HCT116 (cell line): ENCODE measurements around the gene EFCAB13. TPM values are rescaled to one million over a fixed set of nuclear protein-coding genes. Genes with fewer than 3 reads are reported as not detected.

Experiments used
- ATAC-seq: fragments of 200-7000 bp; cut with Tn5 transposase; 2 replicates; pipeline ENCODE4 v1.9.1; 2020; ENCODE audit warnings: mild to moderate bottlenecking, moderate library complexity
- BruUV-seq: library from RNA; stranded (reverse); fragments of 400-500 nt; replicated peaks from 2 replicates; lab custom pipeline; 2021; lab: Mats Ljungman, UMichigan
- CTCF ChIA-PET: fragments of 300-600 bp; sonication (Branson Sonifier 250); formaldehyde crosslinking; loops from one replicate; lab custom pipeline; 2021; ENCODE audit warnings: antibody characterized with exemption; lab: Charles Lee
- POLR2A ChIA-PET: fragments of 300-600, 350-600 bp; sonication (Branson Sonifier 250); formaldehyde crosslinking; loops from one replicate; lab custom pipeline; 2021; ENCODE audit warnings: antibody characterized with exemption; lab: Charles Lee
- RAD21 ChIA-PET, 2 experiments: fragments of 300-600 bp; sonication (Branson Sonifier 250); formaldehyde crosslinking; loops; one replicate each; lab custom pipeline; 2023; ENCODE audit warnings: low total read pairs in 2 of 2; ENCODE audit not compliant: uncharacterized antibody in 2 of 2, unreplicated experiment in 2 of 2, low non-redundant PET in 1 of 2; lab: Charles Lee
- DNase-seq: peaks from one replicate; pipeline ENCODE4 v3.0.0-alpha.2; 2010; ENCODE audit warnings: low read depth, low spot score
- H2AFZ ChIP-seq: fragments of 200-600 bp; shearing (Covaris generic), sonication (generic); 2 replicates; pipeline ENCODE4 v1.6.1; 2017; ENCODE audit warnings: low read depth, mixed run types, mixed read lengths, antibody characterized with exemption, low read length; ENCODE audit not compliant: poor library complexity, severe bottlenecking
- H3K27ac ChIP-seq: 2 replicates; pipeline ENCODE4 v1.5.1; 2012; ENCODE audit warnings: low read depth, low read length
- H3K27me3 ChIP-seq: fragments of 200-600 bp; sonication (generic); 2 replicates; pipeline ENCODE4 v1.6.1; 2016; ENCODE audit warnings: mixed run types, low read length, mixed read lengths; ENCODE audit not compliant: insufficient read depth
- H3K36me3 ChIP-seq, 2 experiments: fragments of 200-500 bp in 1 of 2; fragments of 200-600 bp in 1 of 2; sonication (Bioruptor generic) in 1 of 2; sonication (generic) in 1 of 2; 2 replicates each; pipeline versions ENCODE4 v1.5.1 to v1.6.1; 2014 to 2016; ENCODE audit warnings: low read length in 2 of 2, inconsistent platforms in 1 of 2, mixed read lengths in 1 of 2, mixed run types in 1 of 2; ENCODE audit not compliant: insufficient read depth in 2 of 2, control insufficient read depth in 1 of 2
- H3K4me1 ChIP-seq, 2 experiments: fragments of 200-600 bp in 1 of 2; sonication (generic) in 1 of 2; 2 replicates each; pipeline versions ENCODE4 v1.5.1 to v1.6.1; 2012 to 2017; ENCODE audit warnings: low read length in 2 of 2, inconsistent platforms in 1 of 2, mild to moderate bottlenecking in 1 of 2, mixed read lengths in 1 of 2, mixed run types in 1 of 2, moderate library complexity in 1 of 2; ENCODE audit not compliant: insufficient read depth in 2 of 2, control insufficient read depth in 1 of 2
- H3K4me2 ChIP-seq: fragments of 200-600 bp; sonication (generic); 2 replicates; pipeline ENCODE4 v1.6.1; 2017; ENCODE audit warnings: mixed run types, low read length, mixed read lengths
- H3K4me3 ChIP-seq, 2 experiments: fragments of 200-600 bp in 1 of 2; sonication (generic) in 1 of 2; replicated peaks in 1 of 2; 2 replicates each; pipeline ENCODE4 v1.5.1; 2011 to 2016; ENCODE audit warnings: low read length in 2 of 2, control low read depth in 1 of 2, low read depth in 1 of 2, mild to moderate bottlenecking in 1 of 2, mixed read lengths in 1 of 2, mixed run types in 1 of 2
- H3K79me2 ChIP-seq: fragments of 200-600 bp; sonication (generic); 2 replicates; pipeline ENCODE4 v1.6.1; 2017; ENCODE audit warnings: mild to moderate bottlenecking, mixed run types, low read length, moderate library complexity, mixed read lengths; ENCODE audit not compliant: insufficient read depth
- H3K9ac ChIP-seq: fragments of 200-600 bp; sonication (generic); 2 replicates; pipeline ENCODE4 v1.6.1; 2016; ENCODE audit warnings: low read length, mixed read lengths
- H3K9me2 ChIP-seq: fragments of 200-600 bp; sonication (generic), shearing (Covaris generic); 2 replicates; pipeline ENCODE4 v1.6.1; 2017; ENCODE audit warnings: mixed run types, mild to moderate bottlenecking, moderate library complexity; ENCODE audit not compliant: insufficient read depth
- H3K9me3 ChIP-seq, 2 experiments: fragments of 200-500 bp in 1 of 2; fragments of 200-600 bp in 1 of 2; sonication (Bioruptor generic) in 1 of 2; sonication (generic) in 1 of 2; 2 replicates each; pipeline ENCODE4 v1.6.1; 2014 to 2017; ENCODE audit warnings: low read length in 2 of 2, mixed read lengths in 2 of 2, inconsistent platforms in 1 of 2, low read depth in 1 of 2, mild to moderate bottlenecking in 1 of 2, mixed run types in 1 of 2, moderate library complexity in 1 of 2; ENCODE audit not compliant: control insufficient read depth in 1 of 2, insufficient read depth in 1 of 2
- H4K20me1 ChIP-seq: fragments of 200-600 bp; sonication (generic), shearing (Covaris generic); 2 replicates; pipeline ENCODE4 v1.6.1; 2017; ENCODE audit warnings: mixed run types, mild to moderate bottlenecking, moderate library complexity; ENCODE audit not compliant: insufficient read depth
- ATF3 ChIP-seq: IDR thresholded peaks from 2 replicates; pipeline ENCODE4 v1.6.1; 2012
- CBX3 ChIP-seq: IDR thresholded peaks from 2 replicates; pipeline ENCODE4 v1.6.1; 2012; ENCODE audit warnings: low read depth
- CEBPB ChIP-seq: IDR thresholded peaks from 2 replicates; pipeline ENCODE4 v1.6.1; 2012; ENCODE audit warnings: low read depth
- FOSL1 ChIP-seq: IDR thresholded peaks from 2 replicates; pipeline ENCODE4 v1.6.1; 2012; ENCODE audit warnings: low read depth
- JUND ChIP-seq: IDR thresholded peaks from 2 replicates; pipeline ENCODE4 v1.6.1; 2012
- POLR2A ChIP-seq: IDR thresholded peaks from 2 replicates; pipeline ENCODE4 v1.7.0; 2011; ENCODE audit warnings: borderline replicate concordance; ENCODE audit not compliant: insufficient read depth, insufficient read length; ENCODE audit errors: extremely low read depth
- POLR2AphosphoS5 ChIP-seq: IDR thresholded peaks from 2 replicates; pipeline ENCODE4 v1.6.1; 2011; ENCODE audit warnings: mild to moderate bottlenecking, low read depth, low read length, moderate library complexity
- RAD21 ChIP-seq: IDR thresholded peaks from 2 replicates; pipeline ENCODE4 v1.6.1; 2012; ENCODE audit warnings: low read depth, mild to moderate bottlenecking
- REST ChIP-seq: IDR thresholded peaks from 2 replicates; pipeline ENCODE4 v1.6.1; 2012; ENCODE audit warnings: low read depth
- SIN3A ChIP-seq: IDR thresholded peaks from 2 replicates; pipeline ENCODE4 v1.6.1; 2012; ENCODE audit warnings: low read depth
- SP1 ChIP-seq: IDR thresholded peaks from 2 replicates; pipeline ENCODE4 v1.6.1; 2012; ENCODE audit warnings: low read depth
- SRF ChIP-seq: IDR thresholded peaks from 2 replicates; pipeline ENCODE4 v1.6.1; 2012; ENCODE audit warnings: low read depth
- TCF7L2 ChIP-seq: IDR thresholded peaks from 2 replicates; pipeline ENCODE4 v1.7.0; 2011; ENCODE audit warnings: borderline replicate concordance, inconsistent platforms; ENCODE audit not compliant: insufficient read depth, insufficient read length; ENCODE audit errors: extremely low read depth
- YY1 ChIP-seq: IDR thresholded peaks from 2 replicates; pipeline ENCODE4 v1.6.1; 2011; ENCODE audit warnings: low read length, low read depth, moderate library complexity, mild to moderate bottlenecking; ENCODE audit not compliant: insufficient replicate concordance; ENCODE audit errors: extremely low read depth
- ZBTB33 ChIP-seq: IDR thresholded peaks from 2 replicates; pipeline ENCODE4 v1.6.1; 2011; ENCODE audit warnings: mild to moderate bottlenecking, low read length, moderate library complexity; ENCODE audit not compliant: insufficient replicate concordance; ENCODE audit errors: extremely low read depth
- ZFX ChIP-seq: fragments of 450-650 bp; IDR thresholded peaks from 2 replicates; pipeline ENCODE4 v1.6.1; 2017
- ZNF274 ChIP-seq: fragments of 200-500 bp; sonication (Bioruptor generic); IDR thresholded peaks from 2 replicates; pipeline ENCODE4 v1.6.1; 2014; ENCODE audit warnings: mild to moderate bottlenecking, low read depth, low read length, inconsistent platforms
- intact Hi-C: fragments of 100-400 bp; cut with micrococcal nuclease; formaldehyde crosslinking; loops from 2 replicates; pipeline ENCODE4 v1.10.0; 2022
- total RNA-seq: library from RNA; stranded (reverse); gene quantifications from one replicate; pipeline ENCODE4 v1.2.1, GENCODE V29; 2021; ENCODE audit not compliant: unreplicated experiment

EFCAB13 gene
- total RNA-seq, 1 experiment from 2014 or later = not detected

- Histone ChIP-seq H4K20me1 (no peaks in the 10 kb centered on the region), H3K36me3 (peaks cover 0 to 4% of the 10 kb centered on the region in 2 experiments; a peak in 1 of 4 replicates), H3K27ac (no peak overlapping the region), H3K4me2 (no peak overlapping the region), H3K4me1 (no peaks in the 10 kb centered on the region), H3K79me2 (no peaks in the 10 kb centered on the region), H2AFZ (no peak overlapping the region), H3K4me3 (no peak overlapping the region), H3K9ac (no peak overlapping the region), H3K27me3 (no peaks in the 10 kb centered on the region), H3K9me2 (no peaks in the 10 kb centered on the region; the same call in 1 of the 2 replicates), H3K9me3 (no peaks in the 10 kb centered on the region)
- ATAC-seq = no peak
- no TSS peak for BruUV-seq
- TF ChIP-seq CBX3 = peak; percentile 28; the same call in 1 of the 2 replicates
- no peak for TF ChIP-seq SRF
- POLR2A ChIA-PET = no interaction called here
- intact Hi-C loops = no loop called here
- CTCF ChIA-PET = no interaction called here
- RAD21 ChIA-PET = no interaction called here
- DNase-seq = no peak
These were observed 49.2 kb downstream of the EFCAB13 start for GRCh38 chr17:47373002-47373401.

- Histone ChIP-seq H3K9me2 (no peaks in the 10 kb centered on the region), H3K4me2 (no peak overlapping the region), H3K4me1 (no peaks in the 10 kb centered on the region), H3K4me3 (no peak overlapping the region), H3K27me3 (no peaks in the 10 kb centered on the region), H3K27ac (no peak overlapping the region), H3K9me3 (no peaks in the 10 kb centered on the region), H2AFZ (no peak overlapping the region), H3K36me3 (peaks cover 0 to 4% of the 10 kb centered on the region in 2 experiments; a peak in 1 of 4 replicates), H3K79me2 (no peaks in the 10 kb centered on the region), H3K9ac (no peak overlapping the region), H4K20me1 (no peaks in the 10 kb centered on the region)
- no peak for TF ChIP-seq RAD21
- TF ChIP-seq ZFX = no peak
- TF ChIP-seq SP1 = no peak
- TF ChIP-seq CBX3 = no peak
- no peak for TF ChIP-seq POLR2AphosphoS5
- TF ChIP-seq POLR2A = no peak
- TF ChIP-seq TCF7L2 = no peak
- TF ChIP-seq JUND = no peak
- TF ChIP-seq FOSL1 = no peak
- no peak for TF ChIP-seq CEBPB
- TF ChIP-seq YY1 = no peak
- TF ChIP-seq ATF3 = no peak
- TF ChIP-seq SIN3A = no peak
- no peak for TF ChIP-seq ZBTB33
- TF ChIP-seq REST = no peak
- TF ChIP-seq ZNF274 = no peak
- DNase-seq (no peak), ATAC-seq (no peak)
- ChIA-PET RAD21 (no interaction called here), POLR2A (no interaction called here), CTCF (no interaction called here)
- BruUV-seq = no TSS peak
- intact Hi-C loops = no loop called here
These were observed 52.5 kb downstream of the EFCAB13 start for GRCh38 chr17:47376247-47376646.
